Ishikawa (cell line): ENCODE data around the gene SMIM32.

ENCODE experiments used
- CEBPB ChIP-seq: IDR thresholded peaks from 2 replicates; pipeline ENCODE4 v1.6.1; 2012
- CREB1 ChIP-seq: IDR thresholded peaks from 2 replicates; pipeline ENCODE4 v1.6.1; 2012; ENCODE audit warnings: low read depth
- EGR1 ChIP-seq: IDR thresholded peaks from 2 replicates; pipeline ENCODE4 v1.6.1; 2012
- EP300 ChIP-seq: IDR thresholded peaks from 2 replicates; pipeline ENCODE4 v1.6.1; 2012; ENCODE audit warnings: borderline replicate concordance
- FOXM1 ChIP-seq: IDR thresholded peaks from 2 replicates; pipeline ENCODE4 v1.6.1; 2012; ENCODE audit warnings: low read depth, borderline replicate concordance
- MAX ChIP-seq: IDR thresholded peaks from 2 replicates; pipeline ENCODE4 v1.6.1; 2012
- NFIC ChIP-seq: IDR thresholded peaks from 2 replicates; pipeline ENCODE4 v1.6.1; 2012
- RAD21 ChIP-seq: IDR thresholded peaks from 2 replicates; pipeline ENCODE4 v1.6.1; 2012; ENCODE audit warnings: low read depth
- REST ChIP-seq: IDR thresholded peaks from 2 replicates; pipeline ENCODE4 v1.6.1; 2012; ENCODE audit warnings: low read depth, mild to moderate bottlenecking
- TAF1 ChIP-seq: IDR thresholded peaks from 2 replicates; pipeline ENCODE4 v1.6.1; 2012; ENCODE audit warnings: low read depth, mild to moderate bottlenecking
- TCF12 ChIP-seq: IDR thresholded peaks from 2 replicates; pipeline ENCODE4 v1.6.1; 2012; ENCODE audit warnings: low read depth
- TEAD4 ChIP-seq: IDR thresholded peaks from 2 replicates; pipeline ENCODE4 v1.6.1; 2012
- YY1 ChIP-seq: IDR thresholded peaks from 2 replicates; pipeline ENCODE4 v1.6.1; 2012; ENCODE audit warnings: low read depth
- ZBTB7A ChIP-seq: IDR thresholded peaks from 2 replicates; pipeline ENCODE4 v1.6.1; 2012; ENCODE audit warnings: low read depth
- TF ChIP-seq, protein P1 (sequence below): IDR thresholded peaks from 2 replicates; pipeline ENCODE4 v1.6.1; 2012

SMIM32 gene

DNA sequence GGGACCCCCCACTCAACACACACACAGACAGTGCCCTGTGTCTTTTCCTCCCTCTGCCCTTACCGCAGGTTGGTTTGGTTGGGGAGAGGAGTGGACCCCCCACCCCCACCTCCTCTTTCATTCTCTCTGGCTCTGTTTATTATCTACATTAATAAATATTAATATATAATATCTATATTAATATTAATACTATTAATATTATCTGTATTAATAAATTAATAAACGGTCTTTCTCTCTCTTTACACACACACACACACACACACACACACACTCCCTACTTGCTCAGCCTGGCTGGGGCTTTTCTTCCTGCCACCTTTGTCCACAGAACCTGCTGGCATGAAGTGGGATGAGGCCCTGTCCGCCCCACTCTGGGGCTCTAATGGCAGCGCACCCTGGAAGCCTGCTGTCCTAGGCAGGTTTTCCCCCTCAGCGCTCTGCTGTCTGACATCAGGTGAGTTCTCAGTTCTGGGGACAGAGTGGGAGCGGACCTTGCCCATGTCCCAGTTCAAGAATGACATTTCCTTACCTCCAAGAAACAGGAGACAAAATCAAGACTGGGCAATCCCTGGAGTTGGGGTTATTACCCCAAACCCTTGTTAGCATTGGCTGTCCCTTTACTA, 10.5 kb upstream of the SMIM32 start:
- no peak for TF ChIP-seq REST

DNA sequence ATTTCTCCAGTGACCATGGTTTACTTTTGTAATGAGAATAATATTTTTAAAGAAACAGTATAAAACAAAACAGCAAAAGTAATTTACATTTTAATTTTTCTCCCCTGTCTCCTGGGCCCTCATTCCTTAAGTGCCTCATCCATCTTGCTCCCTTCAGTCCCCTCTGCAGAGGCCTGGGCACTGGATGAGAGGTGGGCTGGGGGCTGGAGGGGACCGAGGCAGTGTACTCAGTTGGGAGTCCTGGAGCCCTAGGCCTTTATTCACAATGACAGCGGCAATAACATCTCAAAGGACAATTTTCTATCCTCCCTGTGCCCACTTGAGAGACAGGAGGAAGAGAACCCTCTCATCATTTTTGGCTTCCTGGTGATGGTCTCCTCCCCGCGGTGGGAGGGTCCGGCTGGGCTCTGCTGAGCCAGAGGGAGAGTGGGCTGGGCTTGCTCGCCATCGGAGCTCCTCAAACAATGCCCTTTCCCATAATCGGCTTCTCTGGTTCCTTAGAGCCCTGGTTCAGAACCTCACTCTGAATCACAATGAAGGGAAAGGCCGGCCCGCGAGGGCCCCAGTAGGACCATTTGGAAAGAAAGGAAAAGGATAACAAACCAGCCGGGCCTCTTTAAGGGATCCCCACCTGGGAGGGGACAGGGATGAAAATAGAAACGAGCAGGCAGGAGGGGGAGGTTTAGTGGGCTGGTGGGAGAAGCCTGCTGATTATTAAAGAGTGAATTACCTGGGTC, 9.7 kb upstream of the SMIM32 start:
- TF ChIP-seq TAF1 (no peak), TCF12 (no peak)

- TF ChIP-seq, protein P1, sequence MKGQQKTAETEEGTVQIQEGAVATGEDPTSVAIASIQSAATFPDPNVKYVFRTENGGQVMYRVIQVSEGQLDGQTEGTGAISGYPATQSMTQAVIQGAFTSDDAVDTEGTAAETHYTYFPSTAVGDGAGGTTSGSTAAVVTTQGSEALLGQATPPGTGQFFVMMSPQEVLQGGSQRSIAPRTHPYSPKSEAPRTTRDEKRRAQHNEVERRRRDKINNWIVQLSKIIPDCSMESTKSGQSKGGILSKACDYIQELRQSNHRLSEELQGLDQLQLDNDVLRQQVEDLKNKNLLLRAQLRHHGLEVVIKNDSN: no peak
- TF ChIP-seq TCF12: no peak
- no peak for TF ChIP-seq TEAD4
- no peak for TF ChIP-seq NFIC
- no peak for TF ChIP-seq FOXM1
- TF ChIP-seq YY1: no peak
- TF ChIP-seq MAX: no peak
- no peak for TF ChIP-seq REST
- TF ChIP-seq CEBPB: no peak
- no peak for TF ChIP-seq CREB1
- TF ChIP-seq RAD21: no peak
- no peak for TF ChIP-seq ZBTB7A
- no peak for TF ChIP-seq EGR1
- TF ChIP-seq EP300: no peak
Measured at GRCh38 chr5:136201870-136202269, 8.9 kb upstream of the SMIM32 start.

- TF ChIP-seq TCF12: no peak
- TF ChIP-seq CEBPB: no peak
- no peak for TF ChIP-seq EP300
- TF ChIP-seq FOXM1: no peak
- TF ChIP-seq EGR1: no peak
- no peak for TF ChIP-seq TEAD4
- TF ChIP-seq CREB1: no peak
- TF ChIP-seq ZBTB7A: no peak
- TF ChIP-seq MAX: no peak
- TF ChIP-seq RAD21: no peak
- no peak for TF ChIP-seq NFIC
- TF ChIP-seq YY1: no peak
- TF ChIP-seq, protein P1: no peak
- TF ChIP-seq REST: no peak
Measured at GRCh38 chr5:136200761-136201160, 7.8 kb upstream of the SMIM32 start.

- TF ChIP-seq CEBPB (no peak), TCF12 (no peak), CREB1 (no peak), RAD21 (no peak), TEAD4 (no peak), TAF1 (no peak), EP300 (no peak), REST (no peak), YY1 (no peak), MAX (no peak), NFIC (no peak), FOXM1 (no peak), ZBTB7A (no peak), EGR1 (no peak)
- TF ChIP-seq, protein P1: no peak
Measured at GRCh38 chr5:136200130-136200529, 7.2 kb upstream of the SMIM32 start.
